ENCODE results near the gene UBP1. TPM values are rescaled to one million over a fixed set of nuclear protein-coding genes. Genes with fewer than 3 reads are reported as not detected.

UBP1 gene
- total RNA-seq, 1 experiment from 2014 or later, result 69.5 TPM

DNA sequence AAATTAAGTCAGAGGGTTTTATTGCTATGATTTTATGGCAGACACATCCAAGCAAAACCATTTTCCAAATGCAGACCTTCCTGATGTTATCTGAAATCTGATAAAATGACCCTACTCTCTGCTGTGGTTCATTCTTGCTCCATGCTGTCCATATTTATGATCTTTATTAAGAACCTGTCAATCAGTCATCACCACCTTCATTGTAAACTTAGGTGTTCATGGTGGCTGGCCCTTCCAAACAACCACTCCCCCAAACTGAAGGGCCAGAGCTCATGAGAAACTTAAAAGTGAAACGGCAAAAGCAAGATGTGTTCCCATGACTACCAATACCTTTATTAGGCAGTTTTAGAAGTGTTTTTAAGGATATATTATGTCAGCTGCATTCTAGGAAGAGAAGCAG lies 53.6 kb downstream of the UBP1 start:
- Histone ChIP-seq H3K4me2 (ENCODE audit: low read length) (no peak overlapping the region), H3K27me3 (ENCODE audit: insufficient read depth, low read length) (no peaks in the 10 kb centered on the region), H3K9me3 (ENCODE audit: control insufficient read depth in 1 of 2, insufficient read depth in 1 of 2, low read depth in 1 of 2, low read length in 2 of 2) (no peaks in the 10 kb centered on the region), H3K36me3 (ENCODE audit: control insufficient read depth in 1 of 2, insufficient read depth in 2 of 2, low read length in 2 of 2) (peaks cover 40 to 52% of the 10 kb centered on the region in 2 experiments), H2AFZ (ENCODE audit: low read depth, low read length, poor library complexity, severe bottlenecking) (no peak overlapping the region), H3K9ac (ENCODE audit: low read length) (no peak overlapping the region), H3K4me3 (replicated peaks in 1 of 2; ENCODE audit: low read depth in 1 of 2, low read length in 2 of 2) (no peak overlapping the region), H3K4me1 (ENCODE audit: control insufficient read depth in 1 of 2, insufficient read depth in 2 of 2, low read length in 2 of 2) (peaks cover 0 to 5% of the 10 kb centered on the region in 2 experiments; a peak in 1 of 4 replicates), H4K20me1 (ENCODE audit: insufficient read depth) (no peaks in the 10 kb centered on the region), H3K79me2 (ENCODE audit: insufficient read depth, low read length) (no peaks in the 10 kb centered on the region; the same call in 1 of the 2 replicates), H3K9me2 (ENCODE audit: insufficient read depth) (no peaks in the 10 kb centered on the region), H3K27ac (ENCODE audit: low read depth, low read length) (no peak overlapping the region)
- CTCF ChIA-PET, result interaction anchor here (0.6 to 1.1 kb wide), 2 partner anchors 14 to 15 kb away, joined by 3 to 4 read pairs; no protein-coding TSS in a partner anchor
- intact Hi-C loops (cut with micrococcal nuclease), result no loop called here
- POLR2A ChIA-PET, result no interaction called here
- RAD21 ChIA-PET (ENCODE audit: low non-redundant PET in 1 of 2, low total read pairs in 2 of 2, uncharacterized antibody in 2 of 2, unreplicated experiment in 2 of 2), result no interaction called here
- ATAC-seq (no peak), DNase-seq (ENCODE audit: low read depth, low spot score) (no peak)
- BruUV-seq (replicated peaks), result no TSS peak
- TF ChIP-seq ELF1 (IDR thresholded peaks at IDR 0.05; ENCODE audit: borderline replicate concordance, low read depth), result no peak

DNA sequence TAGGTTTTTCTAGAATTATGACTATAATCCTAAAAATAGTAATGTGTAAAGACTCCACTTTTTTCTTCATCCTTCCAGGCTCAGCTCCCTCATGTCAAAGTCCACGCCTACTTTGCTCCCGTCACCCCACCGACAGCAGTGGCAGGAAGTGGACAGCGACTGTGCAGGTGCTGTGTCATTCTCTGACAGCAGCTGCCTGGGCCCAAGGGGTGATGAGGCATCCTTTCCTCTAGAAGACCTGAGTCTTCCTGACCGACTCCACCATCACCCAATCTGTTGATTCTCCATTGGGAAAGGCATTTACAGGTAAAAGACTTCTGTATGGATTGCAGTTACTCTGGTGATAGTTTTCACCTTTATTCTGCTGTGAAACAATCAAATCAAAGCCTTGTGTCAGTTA lies 54.8 kb downstream of the UBP1 start:
- H3K9ac ChIP-seq (ENCODE audit: low read length), result no peak overlapping the region
- peaks cover 40 to 45% of the 10 kb centered on the region in 2 experiments for H3K36me3 ChIP-seq (ENCODE audit: control insufficient read depth in 1 of 2, insufficient read depth in 2 of 2, low read length in 2 of 2)
- H3K27ac ChIP-seq (ENCODE audit: low read depth, low read length), result no peak overlapping the region
- H3K4me3 ChIP-seq (replicated peaks in 1 of 2; ENCODE audit: low read depth in 1 of 2, low read length in 2 of 2), result no peak overlapping the region
- intact Hi-C loops (cut with micrococcal nuclease), result no loop called here
- ChIA-PET POLR2A (no interaction called here), RAD21 (ENCODE audit: low non-redundant PET in 1 of 2, low total read pairs in 2 of 2, uncharacterized antibody in 2 of 2, unreplicated experiment in 2 of 2) (no interaction called here), CTCF (interaction anchor here (1.6 kb wide), 1 partner anchor 13 kb away, joined by 5 read pairs; no protein-coding TSS in a partner anchor)
- no peak overlapping the region for H2AFZ ChIP-seq (ENCODE audit: low read depth, low read length, poor library complexity, severe bottlenecking)
- ATAC-seq (no peak), DNase-seq (ENCODE audit: low read depth, low spot score) (no peak)
- TF ChIP-seq RAD21 (IDR thresholded peaks at IDR 0.05; ENCODE audit: low read depth), result no peak
- no peaks in the 10 kb centered on the region for H3K9me2 ChIP-seq (ENCODE audit: insufficient read depth)
- no peaks in the 10 kb centered on the region for H4K20me1 ChIP-seq (ENCODE audit: insufficient read depth)
- BruUV-seq (replicated peaks), result no TSS peak
- no peaks in the 10 kb centered on the region for H3K9me3 ChIP-seq (ENCODE audit: control insufficient read depth in 1 of 2, insufficient read depth in 1 of 2, low read depth in 1 of 2, low read length in 2 of 2)
- H3K4me1 ChIP-seq (ENCODE audit: control insufficient read depth in 1 of 2, insufficient read depth in 2 of 2, low read length in 2 of 2), result peaks cover 0 to 5% of the 10 kb centered on the region in 2 experiments; a peak in 1 of 4 replicates
- H3K27me3 ChIP-seq (ENCODE audit: insufficient read depth, low read length), result no peaks in the 10 kb centered on the region
- no peaks in the 10 kb centered on the region for H3K79me2 ChIP-seq (ENCODE audit: insufficient read depth, low read length)
- H3K4me2 ChIP-seq (ENCODE audit: low read length), result no peak overlapping the region

DNA sequence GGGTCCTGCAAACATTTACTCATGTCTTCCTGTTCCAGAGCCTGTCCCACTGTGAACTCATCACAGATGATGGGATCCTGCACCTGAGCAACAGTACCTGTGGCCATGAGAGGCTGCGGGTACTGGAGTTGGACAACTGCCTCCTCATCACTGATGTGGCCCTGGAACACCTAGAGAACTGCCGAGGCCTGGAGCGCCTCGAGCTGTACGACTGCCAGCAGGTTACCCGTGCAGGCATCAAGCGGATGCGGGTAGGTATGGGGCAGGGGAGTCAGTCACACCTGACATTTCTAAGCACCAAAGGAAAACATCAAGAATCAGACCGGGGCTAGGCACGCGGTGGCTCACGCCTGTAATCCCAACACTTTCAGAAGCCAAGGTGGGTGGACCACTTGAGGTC lies 56.3 kb downstream of the UBP1 start:
- Histone ChIP-seq H3K9me2 (ENCODE audit: insufficient read depth) (no peaks in the 10 kb centered on the region), H3K27me3 (ENCODE audit: insufficient read depth, low read length) (no peaks in the 10 kb centered on the region), H3K27ac (ENCODE audit: low read depth, low read length) (no peak overlapping the region), H3K4me3 (replicated peaks in 1 of 2; ENCODE audit: low read depth in 1 of 2, low read length in 2 of 2) (no peak overlapping the region), H3K9ac (ENCODE audit: low read length) (no peak overlapping the region), H3K36me3 (ENCODE audit: control insufficient read depth in 1 of 2, insufficient read depth in 2 of 2, low read length in 2 of 2) (peaks cover 28 to 35% of the 10 kb centered on the region in 2 experiments), H2AFZ (ENCODE audit: low read depth, low read length, poor library complexity, severe bottlenecking) (no peak overlapping the region), H3K9me3 (ENCODE audit: control insufficient read depth in 1 of 2, insufficient read depth in 1 of 2, low read depth in 1 of 2, low read length in 2 of 2) (no peaks in the 10 kb centered on the region), H3K4me2 (ENCODE audit: low read length) (no peak overlapping the region), H4K20me1 (ENCODE audit: insufficient read depth) (no peaks in the 10 kb centered on the region), H3K4me1 (ENCODE audit: control insufficient read depth in 1 of 2, insufficient read depth in 2 of 2, low read length in 2 of 2) (peaks cover 0 to 5% of the 10 kb centered on the region in 2 experiments; a peak in 1 of 4 replicates), H3K79me2 (ENCODE audit: insufficient read depth, low read length) (no peaks in the 10 kb centered on the region)
- ChIA-PET CTCF (interaction anchor here (1.6 kb wide), 1 partner anchor 11 kb away, joined by 5 read pairs; no protein-coding TSS in a partner anchor), POLR2A (no interaction called here), RAD21 (ENCODE audit: low non-redundant PET in 1 of 2, low total read pairs in 2 of 2, uncharacterized antibody in 2 of 2, unreplicated experiment in 2 of 2) (no interaction called here)
- BruUV-seq (replicated peaks), result no TSS peak
- TF ChIP-seq SRF (IDR thresholded peaks at IDR 0.05; ENCODE audit: low read depth) (no peak), CBX3 (IDR thresholded peaks at IDR 0.05; ENCODE audit: low read depth) (no peak), EZH2phosphoT487 (IDR thresholded peaks at IDR 0.05; ENCODE audit: borderline replicate concordance) (no peak)
- TF ChIP-seq, protein P1, sequence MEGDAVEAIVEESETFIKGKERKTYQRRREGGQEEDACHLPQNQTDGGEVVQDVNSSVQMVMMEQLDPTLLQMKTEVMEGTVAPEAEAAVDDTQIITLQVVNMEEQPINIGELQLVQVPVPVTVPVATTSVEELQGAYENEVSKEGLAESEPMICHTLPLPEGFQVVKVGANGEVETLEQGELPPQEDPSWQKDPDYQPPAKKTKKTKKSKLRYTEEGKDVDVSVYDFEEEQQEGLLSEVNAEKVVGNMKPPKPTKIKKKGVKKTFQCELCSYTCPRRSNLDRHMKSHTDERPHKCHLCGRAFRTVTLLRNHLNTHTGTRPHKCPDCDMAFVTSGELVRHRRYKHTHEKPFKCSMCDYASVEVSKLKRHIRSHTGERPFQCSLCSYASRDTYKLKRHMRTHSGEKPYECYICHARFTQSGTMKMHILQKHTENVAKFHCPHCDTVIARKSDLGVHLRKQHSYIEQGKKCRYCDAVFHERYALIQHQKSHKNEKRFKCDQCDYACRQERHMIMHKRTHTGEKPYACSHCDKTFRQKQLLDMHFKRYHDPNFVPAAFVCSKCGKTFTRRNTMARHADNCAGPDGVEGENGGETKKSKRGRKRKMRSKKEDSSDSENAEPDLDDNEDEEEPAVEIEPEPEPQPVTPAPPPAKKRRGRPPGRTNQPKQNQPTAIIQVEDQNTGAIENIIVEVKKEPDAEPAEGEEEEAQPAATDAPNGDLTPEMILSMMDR (IDR thresholded peaks at IDR 0.05 in 2 of 3, conservative IDR thresholded peaks at IDR 0.05 in 1 of 3; ENCODE audit: borderline replicate concordance in 1 of 3, insufficient read depth in 1 of 3, low read depth in 2 of 3, low read length in 2 of 3), result no peak
- ATAC-seq, result peak; percentile 41; the same call in 1 of the 2 replicates
- intact Hi-C loops (cut with micrococcal nuclease), result no loop called here
- no peak for DNase-seq (ENCODE audit: low read depth, low spot score)
